Measurements from ENCODE around the gene ITPR1. TPM values are rescaled to one million over a fixed set of nuclear protein-coding genes. Genes with fewer than 3 reads are reported as not detected.

ITPR1 gene
- total and polyA plus RNA-seq, 2 experiments from 2014 or later = 6.8 to 21.0 TPM

- TF ChIP-seq ETS1 (IDR thresholded peaks at IDR 0.05) = no peak
- TF ChIP-seq JUNB (IDR thresholded peaks at IDR 0.05; ENCODE audit: unreplicated experiment) = no peak
- TF ChIP-seq EZH2 (IDR thresholded peaks at IDR 0.05; ENCODE audit: low read depth, unreplicated experiment) = no peak
Observed at GRCh38 chr3:4447295-4447999, 45.7 kb upstream of the ITPR1 start (continued).

GRCh38 chr3:4448187-4448586 is 45.0 kb upstream of the ITPR1 start:
- Mint-ChIP-seq H3K4me3 (peak overlapping the region; percentile 42), H3K27ac (no peak overlapping the region), H3K4me1 (peaks cover 16% of the 10 kb centered on the region), H3K9me3 (no peaks in the 10 kb centered on the region), H3K27me3 (ENCODE audit: insufficient read depth, low read depth, poor library complexity) (no peaks in the 10 kb centered on the region), H3K36me3 (ENCODE audit: low read depth) (peaks cover 6% of the 10 kb centered on the region; the same call in 2 of the 3 replicates)
- no peak overlapping the region for H2AFZ ChIP-seq
- peak overlapping the region; percentile 28 for H3K4me3 ChIP-seq
- no peaks in the 10 kb centered on the region for H3K36me3 ChIP-seq (ENCODE audit: insufficient read depth)
- no peaks in the 10 kb centered on the region for H4K20me1 ChIP-seq (replicated peaks; ENCODE audit: insufficient read depth)
- H3K79me2 ChIP-seq (replicated peaks; ENCODE audit: insufficient read depth) = no peaks in the 10 kb centered on the region
- DNase-seq (ENCODE audit: low spot score) = peak; percentile 68
- H3K4me1 ChIP-seq (ENCODE audit: insufficient read depth) = peaks cover 18% of the 10 kb centered on the region
- peak overlapping the region; percentile 74 for H3K4me2 ChIP-seq
- H3K27ac ChIP-seq (ENCODE audit: low read depth) = no peak overlapping the region; the same call in none of the 2 replicates
- peak; percentile 91 for ATAC-seq
- H3K27me3 ChIP-seq (ENCODE audit: insufficient read depth) = no peaks in the 10 kb centered on the region
- H3F3A ChIP-seq (replicated peaks; ENCODE audit: low read depth) = no peaks in the 10 kb centered on the region
- peaks cover 10% of the 10 kb centered on the region for H3K9me2 ChIP-seq (ENCODE audit: insufficient read depth)
- no peak for TF ChIP-seq REST (IDR thresholded peaks at IDR 0.05; ENCODE audit: unreplicated experiment)
- TF ChIP-seq JUNB (IDR thresholded peaks at IDR 0.05; ENCODE audit: unreplicated experiment) = no peak
- TF ChIP-seq STAT1 (IDR thresholded peaks at IDR 0.05; ENCODE audit: unreplicated experiment) = no peak
- no peak for TF ChIP-seq ZNF462 (CRISPR knock-in tag; IDR thresholded peaks at IDR 0.05)
- TF ChIP-seq EZH2 (IDR thresholded peaks at IDR 0.05; ENCODE audit: low read depth, unreplicated experiment) = no peak
- TF ChIP-seq CTCF (conservative IDR thresholded peaks at IDR 0.05; ENCODE audit: low read depth in 2 of 2) = no peak
- TF ChIP-seq ZNF331 (CRISPR knock-in tag; IDR thresholded peaks at IDR 0.05; ENCODE audit: low read depth) = no peak
- TF ChIP-seq ETS1 (IDR thresholded peaks at IDR 0.05) = no peak
- TF ChIP-seq ZNF114 (CRISPR knock-in tag; IDR thresholded peaks at IDR 0.05) = no peak

Data from GM23338 (cell line).